Measurements from ENCODE around the gene TMEM72.

TMEM72 gene

GRCh38 chr10:44956717-44957706 is 45.9 kb downstream of the TMEM72 start:
- no peak for DNase-seq

- DNase-seq, result no peak
These were observed 47.2 kb downstream of the TMEM72 start for GRCh38 chr10:44958196-44958897.

GRCh38 chr10:44958898-44959246 is 47.7 kb downstream of the TMEM72 start:
- no peak for DNase-seq

- DNase-seq, result peak; percentile 54
These were observed 48.3 kb downstream of the TMEM72 start, which contains the start of gene RASSF4 for GRCh38 chr10:44959247-44960087. Gene RASSF4 (plus strand): TSS chr10:44959802. CDS start chr10:44970203, 10,401 bp downstream.

GRCh38 chr10:44960088-44960460 is 48.9 kb downstream of the TMEM72 start:
- DNase-seq, result no peak

- no peak for DNase-seq
These were observed 49.5 kb downstream of the TMEM72 start for GRCh38 chr10:44960482-44961229.

- DNase-seq, result no peak
These were observed 50.1 kb downstream of the TMEM72 start for GRCh38 chr10:44961230-44961571.

- no peak for DNase-seq
These were observed 51.0 kb downstream of the TMEM72 start for GRCh38 chr10:44961931-44962750.

GRCh38 chr10:44962870-44963738 is 52.0 kb downstream of the TMEM72 start:
- no peak for DNase-seq

GRCh38 chr10:44963772-44964633 is 52.9 kb downstream of the TMEM72 start:
- DNase-seq, result no peak

GRCh38 chr10:44965104-44965503 is 54.0 kb downstream of the TMEM72 start:
- no peak for DNase-seq

GRCh38 chr10:44965651-44966097 is 54.5 kb downstream of the TMEM72 start:
- no peak for DNase-seq

GRCh38 chr10:44966129-44966815 is 55.1 kb downstream of the TMEM72 start:
- DNase-seq, result no peak

GRCh38 chr10:44966816-44967509 is 55.8 kb downstream of the TMEM72 start:
- no peak for DNase-seq

GRCh38 chr10:44967616-44968015 is 56.5 kb downstream of the TMEM72 start:
- DNase-seq, result no peak

- DNase-seq, result no peak
These were observed 57.0 kb downstream of the TMEM72 start for GRCh38 chr10:44968091-44968490.

GRCh38 chr10:44968500-44969400 is 57.6 kb downstream of the TMEM72 start:
- no peak for DNase-seq

All from NCI-H526 treated with DMSO at 0.1 percent for 48 hours (cell line).